GM12878 (cell line): ENCODE measurements around the gene NFKBIA. TPM values are rescaled to one million over a fixed set of nuclear protein-coding genes. Genes with fewer than 3 reads are reported as not detected.

Source experiments
- ATAC-seq: fragments of 200-7000 bp; cut with Tn5 transposase; 3 replicates; pipeline ENCODE4 v1.9.1; 2020; ENCODE audit warnings: mild to moderate bottlenecking, moderate library complexity
- BruUV-seq: library from RNA; stranded (reverse); fragments of 400-500 nt; replicated peaks from 2 replicates; lab custom pipeline; 2021; lab: Mats Ljungman, UMichigan
- CTCF ChIA-PET: fragments of 300-600 bp; sonication (Branson Sonifier 250); formaldehyde crosslinking; extraction: SDS; loops from one replicate; lab custom pipeline; 2021; ENCODE audit warnings: inconsistent platforms; lab: Yijun Ruan, JAX
- POLR2A ChIA-PET: fragments of 350-600 bp; formaldehyde crosslinking; extraction: SDS; loops from one replicate; lab custom pipeline; 2021; ENCODE audit warnings: inconsistent platforms; lab: Charles Lee
- RAD21 ChIA-PET: fragments of 300-600 bp; sonication (Branson Sonifier 250); formaldehyde crosslinking; loops from one replicate; lab custom pipeline; 2023; ENCODE audit warnings: antibody characterized with exemption; ENCODE audit not compliant: unreplicated experiment; lab: Charles Lee
- SMC1A ChIA-PET: fragments of 300-600 bp; sonication (Branson Sonifier 250); formaldehyde crosslinking; loops from one replicate; lab custom pipeline; 2023; ENCODE audit not compliant: unreplicated experiment, uncharacterized antibody; lab: Charles Lee
- DNase-seq: peaks from one replicate; pipeline ENCODE4 v3.0.0-alpha.2; 2011; ENCODE audit warnings: low read depth, low spot score
- FAIRE-seq: peaks from 3 replicates; lab custom pipeline; 2011; peaks lifted over from hg19 to GRCh38; lab: Jason Lieb, UNC
- H2AFZ ChIP-seq: 2 replicates; pipeline ENCODE4 v1.6.0; 2011; ENCODE audit warnings: low read depth, low read length, control low read depth; ENCODE audit not compliant: control insufficient read depth
- H3K27ac ChIP-seq: 2 replicates; pipeline ENCODE4 v1.5.1; 2011; ENCODE audit warnings: control low read depth; ENCODE audit not compliant: control insufficient read depth, insufficient read depth
- H3K27me3 ChIP-seq, 2 experiments: replicated peaks in 1 of 2; 2 replicates each; pipeline versions ENCODE4 v1.6.0 to v1.6.1; 2011; ENCODE audit warnings: low read length in 1 of 2; ENCODE audit not compliant: control insufficient read depth in 2 of 2, insufficient read depth in 2 of 2
- H3K36me3 ChIP-seq, 2 experiments: 2 replicates each; pipeline ENCODE4 v1.5.1; 2011; ENCODE audit warnings: low read length in 1 of 2; ENCODE audit not compliant: control insufficient read depth in 2 of 2, insufficient read depth in 2 of 2
- H3K4me1 ChIP-seq: 2 replicates; pipeline ENCODE4 v1.6.1; 2011; ENCODE audit warnings: mild to moderate bottlenecking, low read length, moderate library complexity, mixed read lengths; ENCODE audit not compliant: control insufficient read depth, insufficient read depth
- H3K4me2 ChIP-seq: 2 replicates; pipeline ENCODE4 v1.6.0; 2011; ENCODE audit warnings: control low read depth; ENCODE audit not compliant: control insufficient read depth, insufficient read depth
- H3K4me3 ChIP-seq: fragments of 200-600 bp; sonication (generic); 2 replicates; pipeline ENCODE4 v1.5.1; 2016
- H3K79me2 ChIP-seq: 2 replicates; pipeline ENCODE4 v1.6.0; 2011; ENCODE audit warnings: low read length; ENCODE audit not compliant: control insufficient read depth, insufficient read depth
- H3K9ac ChIP-seq: 2 replicates; pipeline ENCODE4 v1.8.0; 2011; ENCODE audit warnings: low read length, control low read depth, mixed read lengths; ENCODE audit not compliant: control insufficient read depth, insufficient read depth
- H3K9me3 ChIP-seq: replicated peaks from 3 replicates; pipeline ENCODE4 v1.5.1; 2011; ENCODE audit warnings: mild to moderate bottlenecking, low read length; ENCODE audit not compliant: control insufficient read depth, insufficient read depth
- H4K20me1 ChIP-seq: 2 replicates; pipeline ENCODE4 v1.6.0; 2011; ENCODE audit not compliant: control insufficient read depth, insufficient read depth
- CEBPB ChIP-seq, 2 experiments: fragments of 150-350 bp in 1 of 2; IDR thresholded peaks; 2 replicates each; pipeline ENCODE4 v1.6.1; 2012 to 2014; ENCODE audit warnings: low read depth in 2 of 2, low read length in 2 of 2, borderline replicate concordance in 1 of 2, inconsistent platforms in 1 of 2
- CREM ChIP-seq: IDR thresholded peaks from 2 replicates; pipeline ENCODE4 v1.6.1; 2014; ENCODE audit warnings: antibody characterized with exemption, low read depth
- IKZF1 ChIP-seq: fragments of 450-650 bp; conservative IDR thresholded peaks from 2 replicates; pipeline ENCODE4 v1.6.1; 2017; ENCODE audit warnings: antibody characterized with exemption, mild to moderate bottlenecking
- IKZF2 ChIP-seq, 2 experiments: fragments of 450-650 bp; IDR thresholded peaks; 2 replicates each; pipeline ENCODE4 v1.6.1; 2017; ENCODE audit warnings: mild to moderate bottlenecking in 2 of 2, moderate library complexity in 2 of 2
- NR2C1 ChIP-seq: fragments of 450-650 bp; IDR thresholded peaks from 2 replicates; pipeline ENCODE4 v1.6.1; 2017; ENCODE audit warnings: antibody characterized with exemption, mild to moderate bottlenecking, moderate library complexity
- NRF1 ChIP-seq: conservative IDR thresholded peaks from 2 replicates; pipeline ENCODE4 v1.6.1; 2011; ENCODE audit warnings: mild to moderate bottlenecking, low read depth, low read length, improper control_type of control experiment
- POU2F2 ChIP-seq: IDR thresholded peaks from 3 replicates; pipeline ENCODE4 v1.6.1; 2011; ENCODE audit warnings: low read depth, mild to moderate bottlenecking, low read length, borderline replicate concordance
- RAD21 ChIP-seq: IDR thresholded peaks from 2 replicates; pipeline ENCODE4 v1.6.1; 2011; ENCODE audit warnings: mild to moderate bottlenecking, low read depth, low read length, moderate library complexity; ENCODE audit not compliant: insufficient read depth
- RCOR1 ChIP-seq: conservative IDR thresholded peaks from 2 replicates; pipeline ENCODE4 v1.6.1; 2012; ENCODE audit warnings: low read depth, low read length, improper control_type of control experiment
- SP1 ChIP-seq: IDR thresholded peaks from one replicate; pipeline ENCODE4 v1.6.1; 2011; ENCODE audit warnings: low read depth, low read length
- YY1 ChIP-seq: IDR thresholded peaks from 2 replicates; pipeline ENCODE4 v1.6.1; 2011; ENCODE audit warnings: low read depth, mild to moderate bottlenecking, low read length
- ZBED1 ChIP-seq: IDR thresholded peaks from 2 replicates; pipeline ENCODE4 v1.6.1; 2016; ENCODE audit warnings: borderline replicate concordance
- ZNF207 ChIP-seq: fragments of 450-650 bp; IDR thresholded peaks from 2 replicates; pipeline ENCODE4 v1.6.1; 2014; ENCODE audit warnings: antibody characterized with exemption, mild to moderate bottlenecking, borderline replicate concordance
- ZNF384 ChIP-seq: IDR thresholded peaks from 2 replicates; pipeline ENCODE4 v1.6.1; 2012; ENCODE audit warnings: low read depth, mild to moderate bottlenecking, low read length, improper control_type of control experiment, borderline replicate concordance
- WGBS: methylation state at CpG from one replicate; pipeline ENCODE4 v1.1.6; 2016; ENCODE audit warnings: low lambda C conversion rate; ENCODE audit not compliant: insufficient replicate concordance, insufficient coverage; ENCODE audit errors: missing lambda C conversion rate; 5-methylcytosine and 5-hydroxymethylcytosine counted together
- in situ Hi-C: fragments of 300-500 bp; cut with MboI; formaldehyde crosslinking; loops from 9 replicates; pipeline ENCODE4 v1.14.3; 2018; ENCODE audit warnings: mixed read lengths
- intact Hi-C: fragments of 100-400 bp; cut with micrococcal nuclease; formaldehyde crosslinking; loops from one replicate; pipeline ENCODE4 v1.14.2; 2022; ENCODE audit not compliant: unreplicated experiment
- polyA plus RNA-seq, 11 experiments: library from polyadenylated mRNA; depleted of rRNA in 4 of 11; unstranded in 6 of 11; stranded (reverse) in 5 of 11; fragments of >200 nt; fragmentation: Nextera tagmentation in 4 of 11; fragmentation: Illumina TruSeq in 1 of 11; extraction: Ambion mirVana in 4 of 11; extraction: Trizol in 1 of 11; gene quantifications; 1 replicate in 1 of 11; 2 replicates in 10 of 11; pipeline versions ENCODE4 v1.2.1 to v1.2.3, GENCODE V29; 2011 to 2016; ENCODE audit warnings: inconsistent platforms in 2 of 11, missing spikeins in 2 of 11, low read depth in 1 of 11
- total RNA-seq, 4 experiments: library from RNA; depleted of rRNA in 3 of 4; stranded (reverse); fragments of >200 nt in 3 of 4; fragmentation: Illumina TruSeq in 1 of 4; extraction: Trizol in 1 of 4; gene quantifications; 2 replicates each; pipeline versions ENCODE4 v1.2.1 to v1.2.3, GENCODE V29; 2013 to 2021
- TF ChIP-seq, protein P1 (sequence below): fragments of 450-650 bp; IDR thresholded peaks from 2 replicates; pipeline ENCODE4 v1.6.1; 2017; ENCODE audit warnings: borderline replicate concordance
- TF ChIP-seq, protein P2 (sequence below): fragments of 450-650 bp; IDR thresholded peaks from 2 replicates; pipeline ENCODE4 v1.6.1; 2018; ENCODE audit warnings: borderline replicate concordance, mild to moderate bottlenecking; ENCODE audit not compliant: partially characterized antibody
- TF ChIP-seq, protein P3 (sequence below): IDR thresholded peaks from 2 replicates; pipeline ENCODE4 v1.6.1; 2012; ENCODE audit warnings: low read depth, low read length, improper control_type of control experiment
- TF ChIP-seq, protein P4 (sequence below): fragments of 450-650 bp; IDR thresholded peaks from 2 replicates; pipeline ENCODE4 v1.6.1; 2014; ENCODE audit warnings: mild to moderate bottlenecking

NFKBIA gene
- total and polyA plus RNA-seq, 10 of the 15 experiments (the other 5 are each of a cell fraction or from before 2014, with no cell fraction given) = 123 to 419 (median 267) TPM

DNA sequence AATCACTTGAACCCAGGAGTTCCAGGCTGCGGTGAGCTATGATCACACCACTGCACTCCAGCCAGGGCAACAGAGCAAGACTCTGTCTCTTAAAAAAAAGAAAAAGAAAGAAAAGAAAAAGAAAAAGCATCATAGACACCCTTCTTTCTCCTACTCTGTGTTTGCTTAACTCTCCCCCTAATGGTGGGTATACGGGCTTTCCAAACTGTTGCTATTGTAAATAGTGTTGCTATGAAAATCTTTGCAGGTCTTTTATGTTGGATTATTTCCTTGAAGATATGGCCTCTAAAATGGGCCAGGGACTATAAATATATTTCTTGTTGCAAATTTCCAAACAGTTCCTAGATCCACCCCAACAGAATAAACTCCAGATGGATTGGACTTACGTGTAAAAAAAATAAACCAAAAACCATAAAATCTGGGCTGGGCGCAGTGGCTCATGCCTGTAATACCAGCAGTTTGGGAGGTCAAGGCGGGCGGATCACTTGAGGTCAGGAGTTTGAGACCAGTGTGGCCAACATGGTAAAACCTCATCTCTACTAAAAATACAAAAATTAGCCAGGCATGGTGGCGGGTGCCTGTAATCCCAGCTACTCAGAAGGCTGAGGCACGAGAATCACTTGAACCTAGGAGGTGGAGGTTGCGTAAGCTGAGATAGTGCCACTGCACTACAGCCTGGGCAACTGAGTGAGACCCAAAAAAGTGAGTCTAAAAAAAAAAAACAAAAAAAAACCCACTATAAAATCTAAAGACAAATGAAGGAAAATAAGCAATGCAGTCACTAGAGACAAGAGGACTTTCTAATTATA lies 25.9 kb downstream of the NFKBIA start:
- H3K4me1 ChIP-seq = peaks cover 4% of the 10 kb centered on the region; the same call in 1 of the 2 replicates
- ATAC-seq (0 out of 3 replicates have a peak, but pooled peaks have one; percentile 18), DNase-seq (no peak), FAIRE-seq (no peak)
- no peaks in the 10 kb centered on the region for H3K27me3 ChIP-seq
- no peaks in the 10 kb centered on the region for H4K20me1 ChIP-seq
- BruUV-seq = no TSS peak
- H3K4me3 ChIP-seq = no peak overlapping the region
- H3K4me2 ChIP-seq = no peak overlapping the region
- in situ Hi-C loops = no loop called here
- H3K9ac ChIP-seq = no peak overlapping the region
- ChIA-PET POLR2A (no interaction called here), CTCF (interaction anchor here (1.3 kb wide), 1 partner anchor 27 kb away, joined by 3 read pairs; no protein-coding TSS in a partner anchor), SMC1A (interaction anchor here (1.1 kb wide), 1 partner anchor 60 kb away, joined by 3 read pairs; no protein-coding TSS in a partner anchor), RAD21 (interaction anchor here (0.6 to 0.7 kb wide), 2 partner anchors 11 to 30 kb away, joined by 3 read pairs; no protein-coding TSS in a partner anchor)
- no peaks in the 10 kb centered on the region for H3K9me3 ChIP-seq
- intact Hi-C loops = no loop called here
- no peaks in the 10 kb centered on the region for H3K79me2 ChIP-seq
- WGBS = 68% methylated on average over 9 of the region's 9 CpGs
- no peaks in the 10 kb centered on the region for H3K36me3 ChIP-seq
- no peak overlapping the region for H2AFZ ChIP-seq
- TF ChIP-seq, protein P1, sequence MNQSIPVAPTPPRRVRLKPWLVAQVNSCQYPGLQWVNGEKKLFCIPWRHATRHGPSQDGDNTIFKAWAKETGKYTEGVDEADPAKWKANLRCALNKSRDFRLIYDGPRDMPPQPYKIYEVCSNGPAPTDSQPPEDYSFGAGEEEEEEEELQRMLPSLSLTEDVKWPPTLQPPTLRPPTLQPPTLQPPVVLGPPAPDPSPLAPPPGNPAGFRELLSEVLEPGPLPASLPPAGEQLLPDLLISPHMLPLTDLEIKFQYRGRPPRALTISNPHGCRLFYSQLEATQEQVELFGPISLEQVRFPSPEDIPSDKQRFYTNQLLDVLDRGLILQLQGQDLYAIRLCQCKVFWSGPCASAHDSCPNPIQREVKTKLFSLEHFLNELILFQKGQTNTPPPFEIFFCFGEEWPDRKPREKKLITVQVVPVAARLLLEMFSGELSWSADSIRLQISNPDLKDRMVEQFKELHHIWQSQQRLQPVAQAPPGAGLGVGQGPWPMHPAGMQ = no peak
- TF ChIP-seq POU2F2 (no peak), IKZF2 (IDR thresholded peaks at IDR 0.05) (no peak), CEBPB (IDR thresholded peaks at IDR 0.05; ENCODE audit: borderline replicate concordance in 1 of 2, low read depth in 2 of 2, low read length in 2 of 2) (no peak), YY1 (no peak), ZNF207 (no peak), IKZF1 (no peak), SP1 (no peak), RAD21 (no peak), CREM (no peak), ZNF384 (no peak), NR2C1 (no peak), ZBED1 (no peak), RCOR1 (no peak), NRF1 (no peak)
- TF ChIP-seq, protein P2, sequence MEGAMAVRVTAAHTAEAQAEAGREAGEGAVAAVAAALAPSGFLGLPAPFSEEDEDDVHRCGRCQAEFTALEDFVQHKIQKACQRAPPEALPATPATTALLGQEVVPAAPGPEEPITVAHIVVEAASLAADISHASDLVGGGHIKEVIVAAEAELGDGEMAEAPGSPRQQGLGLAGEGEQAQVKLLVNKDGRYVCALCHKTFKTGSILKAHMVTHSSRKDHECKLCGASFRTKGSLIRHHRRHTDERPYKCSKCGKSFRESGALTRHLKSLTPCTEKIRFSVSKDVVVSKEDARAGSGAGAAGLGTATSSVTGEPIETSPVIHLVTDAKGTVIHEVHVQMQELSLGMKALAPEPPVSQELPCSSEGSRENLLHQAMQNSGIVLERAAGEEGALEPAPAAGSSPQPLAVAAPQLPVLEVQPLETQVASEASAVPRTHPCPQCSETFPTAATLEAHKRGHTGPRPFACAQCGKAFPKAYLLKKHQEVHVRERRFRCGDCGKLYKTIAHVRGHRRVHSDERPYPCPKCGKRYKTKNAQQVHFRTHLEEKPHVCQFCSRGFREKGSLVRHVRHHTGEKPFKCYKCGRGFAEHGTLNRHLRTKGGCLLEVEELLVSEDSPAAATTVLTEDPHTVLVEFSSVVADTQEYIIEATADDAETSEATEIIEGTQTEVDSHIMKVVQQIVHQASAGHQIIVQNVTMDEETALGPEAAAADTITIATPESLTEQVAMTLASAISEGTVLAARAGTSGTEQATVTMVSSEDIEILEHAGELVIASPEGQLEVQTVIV = no peak
- TF ChIP-seq, protein P3, sequence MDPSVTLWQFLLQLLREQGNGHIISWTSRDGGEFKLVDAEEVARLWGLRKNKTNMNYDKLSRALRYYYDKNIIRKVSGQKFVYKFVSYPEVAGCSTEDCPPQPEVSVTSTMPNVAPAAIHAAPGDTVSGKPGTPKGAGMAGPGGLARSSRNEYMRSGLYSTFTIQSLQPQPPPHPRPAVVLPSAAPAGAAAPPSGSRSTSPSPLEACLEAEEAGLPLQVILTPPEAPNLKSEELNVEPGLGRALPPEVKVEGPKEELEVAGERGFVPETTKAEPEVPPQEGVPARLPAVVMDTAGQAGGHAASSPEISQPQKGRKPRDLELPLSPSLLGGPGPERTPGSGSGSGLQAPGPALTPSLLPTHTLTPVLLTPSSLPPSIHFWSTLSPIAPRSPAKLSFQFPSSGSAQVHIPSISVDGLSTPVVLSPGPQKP = no peak
- TF ChIP-seq, protein P4, sequence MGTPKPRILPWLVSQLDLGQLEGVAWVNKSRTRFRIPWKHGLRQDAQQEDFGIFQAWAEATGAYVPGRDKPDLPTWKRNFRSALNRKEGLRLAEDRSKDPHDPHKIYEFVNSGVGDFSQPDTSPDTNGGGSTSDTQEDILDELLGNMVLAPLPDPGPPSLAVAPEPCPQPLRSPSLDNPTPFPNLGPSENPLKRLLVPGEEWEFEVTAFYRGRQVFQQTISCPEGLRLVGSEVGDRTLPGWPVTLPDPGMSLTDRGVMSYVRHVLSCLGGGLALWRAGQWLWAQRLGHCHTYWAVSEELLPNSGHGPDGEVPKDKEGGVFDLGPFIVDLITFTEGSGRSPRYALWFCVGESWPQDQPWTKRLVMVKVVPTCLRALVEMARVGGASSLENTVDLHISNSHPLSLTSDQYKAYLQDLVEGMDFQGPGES = no peak
- no peak overlapping the region for H3K27ac ChIP-seq
